HCT116 (cell line): ENCODE data around the gene RXRA. TPM values are rescaled to one million over a fixed set of nuclear protein-coding genes. Genes with fewer than 3 reads are reported as not detected.

Source experiments
- ATAC-seq: fragments of 200-7000 bp; cut with Tn5 transposase; 2 replicates; pipeline ENCODE4 v1.9.1; 2020; ENCODE audit warnings: mild to moderate bottlenecking, moderate library complexity
- BruUV-seq: library from RNA; stranded (reverse); fragments of 400-500 nt; replicated peaks from 2 replicates; lab custom pipeline; 2021; lab: Mats Ljungman, UMichigan
- CTCF ChIA-PET: fragments of 300-600 bp; sonication (Branson Sonifier 250); formaldehyde crosslinking; loops from one replicate; lab custom pipeline; 2021; ENCODE audit warnings: antibody characterized with exemption; lab: Charles Lee
- POLR2A ChIA-PET: fragments of 300-600, 350-600 bp; sonication (Branson Sonifier 250); formaldehyde crosslinking; loops from one replicate; lab custom pipeline; 2021; ENCODE audit warnings: antibody characterized with exemption; lab: Charles Lee
- RAD21 ChIA-PET, 2 experiments: fragments of 300-600 bp; sonication (Branson Sonifier 250); formaldehyde crosslinking; loops; one replicate each; lab custom pipeline; 2023; ENCODE audit warnings: low total read pairs in 2 of 2; ENCODE audit not compliant: uncharacterized antibody in 2 of 2, unreplicated experiment in 2 of 2, low non-redundant PET in 1 of 2; lab: Charles Lee
- DNase-seq: peaks from one replicate; pipeline ENCODE4 v3.0.0-alpha.2; 2010; ENCODE audit warnings: low read depth, low spot score
- H2AFZ ChIP-seq: fragments of 200-600 bp; shearing (Covaris generic), sonication (generic); 2 replicates; pipeline ENCODE4 v1.6.1; 2017; ENCODE audit warnings: low read depth, mixed run types, mixed read lengths, antibody characterized with exemption, low read length; ENCODE audit not compliant: poor library complexity, severe bottlenecking
- H3K27ac ChIP-seq: 2 replicates; pipeline ENCODE4 v1.5.1; 2012; ENCODE audit warnings: low read depth, low read length
- H3K27me3 ChIP-seq: fragments of 200-600 bp; sonication (generic); 2 replicates; pipeline ENCODE4 v1.6.1; 2016; ENCODE audit warnings: mixed run types, low read length, mixed read lengths; ENCODE audit not compliant: insufficient read depth
- H3K36me3 ChIP-seq, 2 experiments: fragments of 200-500 bp in 1 of 2; fragments of 200-600 bp in 1 of 2; sonication (Bioruptor generic) in 1 of 2; sonication (generic) in 1 of 2; 2 replicates each; pipeline versions ENCODE4 v1.5.1 to v1.6.1; 2014 to 2016; ENCODE audit warnings: low read length in 2 of 2, inconsistent platforms in 1 of 2, mixed read lengths in 1 of 2, mixed run types in 1 of 2; ENCODE audit not compliant: insufficient read depth in 2 of 2, control insufficient read depth in 1 of 2
- H3K4me1 ChIP-seq, 2 experiments: fragments of 200-600 bp in 1 of 2; sonication (generic) in 1 of 2; 2 replicates each; pipeline versions ENCODE4 v1.5.1 to v1.6.1; 2012 to 2017; ENCODE audit warnings: low read length in 2 of 2, inconsistent platforms in 1 of 2, mild to moderate bottlenecking in 1 of 2, mixed read lengths in 1 of 2, mixed run types in 1 of 2, moderate library complexity in 1 of 2; ENCODE audit not compliant: insufficient read depth in 2 of 2, control insufficient read depth in 1 of 2
- H3K4me2 ChIP-seq: fragments of 200-600 bp; sonication (generic); 2 replicates; pipeline ENCODE4 v1.6.1; 2017; ENCODE audit warnings: mixed run types, low read length, mixed read lengths
- H3K4me3 ChIP-seq, 2 experiments: fragments of 200-600 bp in 1 of 2; sonication (generic) in 1 of 2; replicated peaks in 1 of 2; 2 replicates each; pipeline ENCODE4 v1.5.1; 2011 to 2016; ENCODE audit warnings: low read length in 2 of 2, control low read depth in 1 of 2, low read depth in 1 of 2, mild to moderate bottlenecking in 1 of 2, mixed read lengths in 1 of 2, mixed run types in 1 of 2
- H3K79me2 ChIP-seq: fragments of 200-600 bp; sonication (generic); 2 replicates; pipeline ENCODE4 v1.6.1; 2017; ENCODE audit warnings: mild to moderate bottlenecking, mixed run types, low read length, moderate library complexity, mixed read lengths; ENCODE audit not compliant: insufficient read depth
- H3K9ac ChIP-seq: fragments of 200-600 bp; sonication (generic); 2 replicates; pipeline ENCODE4 v1.6.1; 2016; ENCODE audit warnings: low read length, mixed read lengths
- H3K9me2 ChIP-seq: fragments of 200-600 bp; sonication (generic), shearing (Covaris generic); 2 replicates; pipeline ENCODE4 v1.6.1; 2017; ENCODE audit warnings: mixed run types, mild to moderate bottlenecking, moderate library complexity; ENCODE audit not compliant: insufficient read depth
- H3K9me3 ChIP-seq, 2 experiments: fragments of 200-500 bp in 1 of 2; fragments of 200-600 bp in 1 of 2; sonication (Bioruptor generic) in 1 of 2; sonication (generic) in 1 of 2; 2 replicates each; pipeline ENCODE4 v1.6.1; 2014 to 2017; ENCODE audit warnings: low read length in 2 of 2, mixed read lengths in 2 of 2, inconsistent platforms in 1 of 2, low read depth in 1 of 2, mild to moderate bottlenecking in 1 of 2, mixed run types in 1 of 2, moderate library complexity in 1 of 2; ENCODE audit not compliant: control insufficient read depth in 1 of 2, insufficient read depth in 1 of 2
- H4K20me1 ChIP-seq: fragments of 200-600 bp; sonication (generic), shearing (Covaris generic); 2 replicates; pipeline ENCODE4 v1.6.1; 2017; ENCODE audit warnings: mixed run types, mild to moderate bottlenecking, moderate library complexity; ENCODE audit not compliant: insufficient read depth
- CBX3 ChIP-seq: IDR thresholded peaks from 2 replicates; pipeline ENCODE4 v1.6.1; 2012; ENCODE audit warnings: low read depth
- CEBPB ChIP-seq: IDR thresholded peaks from 2 replicates; pipeline ENCODE4 v1.6.1; 2012; ENCODE audit warnings: low read depth
- EGR1 ChIP-seq: IDR thresholded peaks from 2 replicates; pipeline ENCODE4 v1.6.1; 2012; ENCODE audit warnings: low read depth
- ELF1 ChIP-seq: IDR thresholded peaks from 2 replicates; pipeline ENCODE4 v1.6.1; 2012; ENCODE audit warnings: low read depth, borderline replicate concordance
- EZH2 ChIP-seq: fragments of 200-600 bp; sonication (generic); IDR thresholded peaks from 2 replicates; pipeline ENCODE4 v1.6.1; 2017; ENCODE audit warnings: antibody characterized with exemption, mixed run types
- EZH2phosphoT487 ChIP-seq: fragments of 200-600 bp; IDR thresholded peaks from 2 replicates; pipeline ENCODE4 v1.6.1; 2018; ENCODE audit warnings: antibody characterized with exemption, borderline replicate concordance
- FOSL1 ChIP-seq: IDR thresholded peaks from 2 replicates; pipeline ENCODE4 v1.6.1; 2012; ENCODE audit warnings: low read depth
- MAX ChIP-seq: IDR thresholded peaks from 2 replicates; pipeline ENCODE4 v1.6.1; 2012
- POLR2A ChIP-seq: IDR thresholded peaks from 2 replicates; pipeline ENCODE4 v1.7.0; 2011; ENCODE audit warnings: borderline replicate concordance; ENCODE audit not compliant: insufficient read depth, insufficient read length; ENCODE audit errors: extremely low read depth
- POLR2AphosphoS5 ChIP-seq: IDR thresholded peaks from 2 replicates; pipeline ENCODE4 v1.6.1; 2011; ENCODE audit warnings: mild to moderate bottlenecking, low read depth, low read length, moderate library complexity
- RAD21 ChIP-seq: IDR thresholded peaks from 2 replicates; pipeline ENCODE4 v1.6.1; 2012; ENCODE audit warnings: low read depth, mild to moderate bottlenecking
- REST ChIP-seq: IDR thresholded peaks from 2 replicates; pipeline ENCODE4 v1.6.1; 2012; ENCODE audit warnings: low read depth
- SIN3A ChIP-seq: IDR thresholded peaks from 2 replicates; pipeline ENCODE4 v1.6.1; 2012; ENCODE audit warnings: low read depth
- SP1 ChIP-seq: IDR thresholded peaks from 2 replicates; pipeline ENCODE4 v1.6.1; 2012; ENCODE audit warnings: low read depth
- ZFX ChIP-seq: fragments of 450-650 bp; IDR thresholded peaks from 2 replicates; pipeline ENCODE4 v1.6.1; 2017
- ZNF274 ChIP-seq: fragments of 200-500 bp; sonication (Bioruptor generic); IDR thresholded peaks from 2 replicates; pipeline ENCODE4 v1.6.1; 2014; ENCODE audit warnings: mild to moderate bottlenecking, low read depth, low read length, inconsistent platforms
- intact Hi-C: fragments of 100-400 bp; cut with micrococcal nuclease; formaldehyde crosslinking; loops from 2 replicates; pipeline ENCODE4 v1.10.0; 2022
- total RNA-seq: library from RNA; stranded (reverse); gene quantifications from one replicate; pipeline ENCODE4 v1.2.1, GENCODE V29; 2021; ENCODE audit not compliant: unreplicated experiment
- TF ChIP-seq, protein P1 (sequence below), 3 experiments: fragments of 200-600 bp in 1 of 3; sonication (generic) in 1 of 3; IDR thresholded peaks in 2 of 3; conservative IDR thresholded peaks in 1 of 3; 2 replicates each; pipeline ENCODE4 v1.5.1; 2012 to 2017; ENCODE audit warnings: low read depth in 2 of 3, low read length in 2 of 3, antibody characterized with exemption in 1 of 3, borderline replicate concordance in 1 of 3, control low read depth in 1 of 3, mild to moderate bottlenecking in 1 of 3, mixed read lengths in 1 of 3, mixed run types in 1 of 3, moderate library complexity in 1 of 3; ENCODE audit not compliant: insufficient read depth in 1 of 3

RXRA gene
- total RNA-seq, 1 experiment from 2014 or later: 43.9 TPM

GRCh38 chr9:134313470-134313869 is 12.8 kb upstream of the RXRA start:
- ChIA-PET POLR2A (no interaction called here), CTCF (no interaction called here), RAD21 (interaction anchor here in 1 of 2 experiments (0.6 kb wide), 1 partner anchor 384 kb away, joined by 3 read pairs; no protein-coding TSS in a partner anchor)
- Histone ChIP-seq H3K36me3 (no peaks in the 10 kb centered on the region), H3K79me2 (no peaks in the 10 kb centered on the region), H3K9me2 (no peaks in the 10 kb centered on the region), H3K4me1 (peaks cover 0 to 3% of the 10 kb centered on the region in 2 experiments; a peak in 1 of 4 replicates), H3K27me3 (no peaks in the 10 kb centered on the region), H3K9ac (no peak overlapping the region), H4K20me1 (no peaks in the 10 kb centered on the region), H2AFZ (no peak overlapping the region), H3K4me3 (no peak overlapping the region), H3K27ac (no peak overlapping the region), H3K4me2 (no peak overlapping the region), H3K9me3 (no peaks in the 10 kb centered on the region)
- no peak for TF ChIP-seq POLR2AphosphoS5
- no peak for TF ChIP-seq EZH2phosphoT487
- no peak for TF ChIP-seq SP1
- TF ChIP-seq ZFX: no peak
- TF ChIP-seq RAD21: no peak
- TF ChIP-seq POLR2A: no peak
- TF ChIP-seq REST: no peak
- no peak for TF ChIP-seq EZH2
- no peak for TF ChIP-seq ELF1
- no peak for TF ChIP-seq EGR1
- TF ChIP-seq FOSL1: no peak
- TF ChIP-seq SIN3A: no peak
- no peak for TF ChIP-seq CEBPB
- TF ChIP-seq, protein P1, sequence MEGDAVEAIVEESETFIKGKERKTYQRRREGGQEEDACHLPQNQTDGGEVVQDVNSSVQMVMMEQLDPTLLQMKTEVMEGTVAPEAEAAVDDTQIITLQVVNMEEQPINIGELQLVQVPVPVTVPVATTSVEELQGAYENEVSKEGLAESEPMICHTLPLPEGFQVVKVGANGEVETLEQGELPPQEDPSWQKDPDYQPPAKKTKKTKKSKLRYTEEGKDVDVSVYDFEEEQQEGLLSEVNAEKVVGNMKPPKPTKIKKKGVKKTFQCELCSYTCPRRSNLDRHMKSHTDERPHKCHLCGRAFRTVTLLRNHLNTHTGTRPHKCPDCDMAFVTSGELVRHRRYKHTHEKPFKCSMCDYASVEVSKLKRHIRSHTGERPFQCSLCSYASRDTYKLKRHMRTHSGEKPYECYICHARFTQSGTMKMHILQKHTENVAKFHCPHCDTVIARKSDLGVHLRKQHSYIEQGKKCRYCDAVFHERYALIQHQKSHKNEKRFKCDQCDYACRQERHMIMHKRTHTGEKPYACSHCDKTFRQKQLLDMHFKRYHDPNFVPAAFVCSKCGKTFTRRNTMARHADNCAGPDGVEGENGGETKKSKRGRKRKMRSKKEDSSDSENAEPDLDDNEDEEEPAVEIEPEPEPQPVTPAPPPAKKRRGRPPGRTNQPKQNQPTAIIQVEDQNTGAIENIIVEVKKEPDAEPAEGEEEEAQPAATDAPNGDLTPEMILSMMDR (IDR thresholded peaks at IDR 0.05 in 2 of 3, conservative IDR thresholded peaks at IDR 0.05 in 1 of 3; ENCODE audit: borderline replicate concordance in 1 of 3, insufficient read depth in 1 of 3, low read depth in 2 of 3, low read length in 2 of 3): no peak
- TF ChIP-seq CBX3: no peak
- TF ChIP-seq MAX: no peak
- TF ChIP-seq ZNF274: no peak
- ATAC-seq (peak; percentile 14; the same call in 1 of the 2 replicates), DNase-seq (no peak)
- intact Hi-C loops: no loop called here
- no TSS peak for BruUV-seq
